A673 (cell line): Measurements from ENCODE around the gene NDUFB10.

ENCODE experiments used
- CTCF ChIP-seq: fragments of 300-800, 200-600 bp; sonication (generic); conservative IDR thresholded peaks from 2 replicates; pipeline ENCODE4 v1.5.1; 2017; ENCODE audit warnings: low read depth, mild to moderate bottlenecking, antibody characterized with exemption, low read length, moderate library complexity, mixed read lengths
- EZH2 ChIP-seq: fragments of 200-600 bp; sonication (generic); IDR thresholded peaks from 2 replicates; pipeline ENCODE4 v1.6.1; 2017; ENCODE audit warnings: borderline replicate concordance, low read depth, mild to moderate bottlenecking, mixed read lengths, antibody characterized with exemption, low read length; ENCODE audit not compliant: poor library complexity, severe bottlenecking

GRCh38 chr16:2006317-2006716 lies 47.0 kb downstream of the NDUFB10 start:
- TF ChIP-seq CTCF, result no peak
- no peak for TF ChIP-seq EZH2
